Measurements from ENCODE around the gene ATF6.
A peak's percentile ranks its signal among the peaks of the same experiment; 100 is the strongest.
"Not testable (repeated sequence)": the region's sequence is repeated elsewhere in the genome, so short reads cannot be mapped to it uniquely, and the experiment has no call there.

ATF6 gene

GRCh38 chr1:161766102-161766981 lies at the start of gene ATF6:
ATF6 (plus strand) TSS chr1:161766320; CDS start chr1:161766361, 41 bp downstream.
- DNase-seq (ENCODE audit: low read depth) = peak; percentile 67

- DNase-seq (ENCODE audit: low read depth) = no peak
Measured at GRCh38 chr1:161718559-161719324, 47.4 kb upstream of the ATF6 start.

- DNase-seq (ENCODE audit: low read depth) = no peak
Measured at GRCh38 chr1:161719325-161719611, 46.9 kb upstream of the ATF6 start.

- DNase-seq (ENCODE audit: low read depth) = no peak
Measured at GRCh38 chr1:161720422-161720821, 45.7 kb upstream of the ATF6 start.

GRCh38 chr1:161720956-161721737 lies 45.0 kb upstream of the ATF6 start, which contains the start of gene FCRLB:
FCRLB (plus strand) TSS chr1:161721544; CDS start chr1:161722673, 1,129 bp downstream.
- DNase-seq (ENCODE audit: low read depth) = no peak

- DNase-seq (ENCODE audit: low read depth) = no peak
Measured at GRCh38 chr1:161721738-161722343, 44.3 kb upstream of the ATF6 start.

GRCh38 chr1:161722406-161722805 lies 43.7 kb upstream of the ATF6 start:
- no peak for DNase-seq (ENCODE audit: low read depth)

- DNase-seq (ENCODE audit: low read depth) = no peak
Measured at GRCh38 chr1:161723459-161724141, 42.5 kb upstream of the ATF6 start.

GRCh38 chr1:161725258-161725907 lies 40.7 kb upstream of the ATF6 start:
- not testable (repeated sequence) for DNase-seq (ENCODE audit: low read depth)

- DNase-seq (ENCODE audit: low read depth) = peak; percentile 10
Measured at GRCh38 chr1:161725908-161726472, 40.1 kb upstream of the ATF6 start.

GRCh38 chr1:161726473-161727255 lies 39.5 kb upstream of the ATF6 start:
- DNase-seq (ENCODE audit: low read depth) = peak; percentile 42

GRCh38 chr1:161727256-161727924 lies 38.7 kb upstream of the ATF6 start:
- DNase-seq (ENCODE audit: low read depth) = peak; percentile 8

GRCh38 chr1:161728376-161729226 lies 37.5 kb upstream of the ATF6 start:
- DNase-seq (ENCODE audit: low read depth) = no peak

GRCh38 chr1:161730050-161730564 lies 36.0 kb upstream of the ATF6 start:
- no peak for DNase-seq (ENCODE audit: low read depth)

GRCh38 chr1:161731241-161731640 lies 34.9 kb upstream of the ATF6 start:
- DNase-seq (ENCODE audit: low read depth) = no peak

GRCh38 chr1:161731981-161732718 lies 34.0 kb upstream of the ATF6 start:
- no peak for DNase-seq (ENCODE audit: low read depth)

- no peak for DNase-seq (ENCODE audit: low read depth)
Measured at GRCh38 chr1:161733526-161733925, 32.6 kb upstream of the ATF6 start.

Data from stimulated activated CD8-positive, alpha-beta memory T cell treated with anti-CD3 and anti-CD28 coated beads, Interleukin-12 subunit alpha, Interleukin-12 subunit beta, amount 100 ng/mL, for 1 hour (primary cell).